ENCODE data around the gene TTC9B.
"Not testable (repeated sequence)": the region's sequence is repeated elsewhere in the genome, so short reads cannot be mapped to it uniquely, and the experiment has no call there.

The TTC9B gene

DNA sequence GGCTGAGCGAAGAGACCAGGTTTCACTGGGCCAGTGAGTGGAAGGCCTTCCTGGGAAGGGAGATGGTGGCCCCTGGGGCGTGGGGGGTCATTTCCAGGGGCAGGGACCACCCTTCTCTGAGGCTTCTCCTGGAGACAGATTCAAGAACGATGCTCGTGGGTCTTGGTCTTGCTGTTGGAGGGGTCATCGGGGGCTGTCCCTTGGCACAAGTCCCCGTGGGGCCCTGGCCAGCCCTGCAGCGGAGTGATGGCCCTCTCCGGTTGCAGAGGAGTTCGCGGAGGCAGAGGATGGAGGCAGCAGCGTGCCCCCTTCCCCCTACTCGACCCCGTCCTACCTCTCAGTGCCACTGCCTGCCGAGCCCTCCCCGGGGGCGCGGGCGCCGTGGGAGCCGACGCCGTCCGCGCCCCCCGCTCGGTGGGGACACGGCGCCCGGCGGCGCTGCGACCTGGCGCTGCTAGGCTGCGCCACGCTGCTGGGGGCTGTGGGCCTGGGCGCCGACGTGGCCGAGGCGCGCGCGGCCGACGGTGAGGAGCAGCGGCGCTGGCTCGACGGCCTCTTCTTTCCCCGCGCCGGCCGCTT is 4.8 kb downstream of the TTC9B start:
- DNase-seq = no peak

DNA sequence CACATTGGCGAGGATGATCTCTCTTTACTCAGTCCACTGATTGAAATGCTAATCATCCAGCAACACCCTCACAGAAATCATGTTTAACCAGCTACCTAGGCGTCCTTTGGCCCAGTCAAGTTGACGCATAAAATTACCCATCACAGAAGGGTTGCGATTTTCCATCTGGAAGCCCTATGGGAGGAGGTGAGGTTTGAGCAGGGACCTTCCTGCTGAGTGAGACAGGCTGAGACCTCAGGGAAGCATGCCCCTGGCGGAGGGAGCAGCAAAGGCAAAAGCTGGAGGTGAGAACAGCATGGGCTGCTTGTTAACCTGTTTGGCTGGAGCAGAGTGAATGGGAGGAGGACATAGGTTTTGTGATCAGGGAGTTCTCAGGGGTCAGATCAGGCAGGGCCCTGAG is 7.3 kb downstream of the TTC9B start:
- no peak for DNase-seq

DNA sequence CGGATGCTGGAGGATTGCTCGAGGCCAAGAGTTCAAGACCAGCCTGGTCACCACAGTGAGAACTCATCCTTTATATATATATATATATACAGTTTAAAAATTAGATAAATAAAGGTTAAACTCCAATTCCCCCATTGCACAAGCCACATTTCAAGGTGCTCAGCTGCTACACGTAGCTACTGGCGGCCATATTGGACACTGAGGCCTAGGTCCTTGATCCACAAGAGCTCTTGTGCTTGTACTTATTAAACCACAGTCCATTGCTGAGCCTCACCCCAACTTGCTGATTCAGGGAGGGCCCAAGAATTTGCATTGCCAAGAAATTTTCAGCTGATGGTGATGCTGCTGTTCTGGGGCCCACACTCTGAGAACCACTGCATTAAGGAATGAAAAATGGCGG is 9.6 kb downstream of the TTC9B start:
- no peak for DNase-seq

DNA sequence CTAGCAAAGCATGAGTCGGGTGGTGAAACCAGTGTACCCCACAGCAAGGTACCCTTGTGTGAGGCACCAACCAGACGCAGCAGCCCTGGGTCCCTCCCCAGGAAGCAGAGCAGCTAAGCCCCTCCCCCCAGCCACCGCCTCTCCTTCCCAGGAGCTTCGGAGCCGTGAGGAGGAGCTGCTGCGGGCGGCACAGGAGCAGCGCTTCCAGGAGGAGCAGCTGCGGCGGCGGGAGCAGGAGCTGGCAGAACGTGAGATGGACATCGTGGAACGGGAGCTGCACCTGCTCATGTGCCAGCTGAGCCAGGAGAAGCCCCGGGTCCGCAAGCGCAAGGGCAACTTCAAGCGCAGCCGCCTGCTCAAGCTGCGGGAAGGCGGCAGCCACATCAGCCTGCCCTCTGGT is 12.4 kb downstream of the TTC9B start:
- DNase-seq = no peak

DNA sequence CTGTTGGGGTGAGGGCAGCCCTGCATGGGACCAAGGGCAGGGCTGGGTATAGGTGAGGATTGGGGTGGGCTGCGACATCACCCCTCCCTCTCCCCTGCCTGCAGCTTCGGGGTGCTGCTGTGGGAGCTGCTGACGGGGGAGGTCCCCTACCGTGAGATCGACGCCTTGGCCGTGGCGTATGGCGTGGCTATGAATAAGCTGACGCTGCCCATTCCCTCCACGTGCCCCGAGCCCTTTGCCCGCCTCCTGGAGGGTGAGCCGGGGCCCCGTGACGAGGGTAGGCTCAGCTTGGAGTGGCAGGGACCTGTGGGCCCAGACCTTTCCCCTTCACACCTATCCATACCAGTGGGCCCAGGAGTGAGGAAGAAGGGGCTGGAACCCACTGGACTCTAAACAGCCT is 13.8 kb downstream of the TTC9B start:
- no peak for DNase-seq

DNA sequence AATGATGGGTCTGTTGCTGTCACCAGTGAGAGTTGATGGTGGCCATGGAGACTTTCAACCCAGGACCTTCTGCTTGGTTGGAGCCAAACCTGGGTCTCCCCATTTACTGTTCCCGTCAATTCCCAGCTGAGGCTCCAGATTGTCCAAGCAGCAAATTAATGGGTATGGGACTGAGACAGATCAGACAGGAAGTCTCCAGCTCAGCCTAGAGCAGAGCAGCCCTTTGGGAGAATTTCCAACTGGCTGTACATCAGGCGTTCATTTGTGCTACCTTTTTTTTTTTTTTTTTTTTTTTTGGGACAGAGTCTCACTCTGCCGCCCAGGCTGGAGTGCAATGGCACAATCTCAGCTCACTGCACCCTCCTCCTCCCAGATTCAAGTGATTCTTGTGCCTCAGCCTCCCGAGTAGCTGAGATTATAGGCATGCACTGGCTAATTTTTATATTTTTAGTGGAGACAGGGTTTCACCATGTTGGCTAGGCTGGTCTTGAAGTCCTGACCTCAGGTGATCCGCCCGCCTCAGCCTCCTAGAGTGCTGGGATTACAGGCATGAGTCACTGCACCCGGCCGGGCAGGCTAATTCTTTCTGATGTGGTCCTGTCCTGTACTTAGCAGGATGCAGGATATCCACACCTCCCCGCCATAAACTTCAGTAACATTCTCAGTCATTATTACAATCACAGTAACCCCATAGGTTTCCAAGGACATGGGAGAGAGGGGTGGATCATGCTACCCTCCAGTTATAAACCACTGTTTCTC is 17.7 kb downstream of the TTC9B start:
- no peak for DNase-seq

DNA sequence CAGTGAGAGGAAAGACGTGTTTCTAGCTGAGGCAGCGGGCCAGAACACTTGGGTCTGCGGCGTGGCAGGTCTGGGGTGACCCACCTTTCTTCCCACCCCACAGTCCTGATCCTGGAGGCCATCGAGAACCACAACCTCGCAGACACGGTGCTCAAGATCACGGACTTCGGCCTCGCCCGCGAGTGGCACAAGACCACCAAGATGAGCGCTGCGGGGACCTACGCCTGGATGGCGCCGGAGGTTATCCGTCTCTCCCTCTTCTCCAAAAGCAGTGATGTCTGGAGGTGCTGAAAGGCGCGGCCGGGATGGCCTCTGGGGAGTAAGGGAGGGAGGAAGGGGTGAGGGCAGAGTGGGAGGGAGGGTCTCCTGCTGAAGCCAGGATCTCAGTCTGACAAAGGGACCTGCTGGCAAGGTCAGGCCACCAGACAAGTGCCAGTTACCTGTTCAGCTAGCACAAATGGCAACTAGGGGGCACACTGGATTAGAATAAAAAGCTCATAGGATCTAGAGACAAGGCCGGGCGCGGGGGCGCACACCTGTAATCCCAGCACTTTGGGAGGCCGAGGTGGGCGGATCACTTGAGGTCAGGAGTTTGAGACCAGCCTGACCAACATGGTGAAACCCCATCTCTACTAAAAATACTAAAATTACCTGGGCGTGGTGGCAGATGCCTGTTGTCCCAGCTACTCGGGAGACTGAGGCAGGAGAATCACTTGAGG is 19.8 kb downstream of the TTC9B start:
- no peak for DNase-seq

DNA sequence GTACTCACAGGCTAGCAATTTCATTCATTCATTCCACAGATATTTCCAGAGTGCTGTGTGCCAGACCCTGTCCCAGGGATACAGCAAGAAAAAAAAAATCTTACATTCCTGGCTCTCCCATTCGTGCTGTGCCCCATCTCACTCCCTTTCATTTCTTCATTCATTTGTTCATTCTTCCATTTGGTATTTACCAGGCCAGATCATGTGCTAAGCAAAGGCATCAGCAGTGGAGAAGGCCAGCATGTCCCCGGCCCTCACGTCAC is 24.7 kb downstream of the TTC9B start:
- DNase-seq = no peak

DNA sequence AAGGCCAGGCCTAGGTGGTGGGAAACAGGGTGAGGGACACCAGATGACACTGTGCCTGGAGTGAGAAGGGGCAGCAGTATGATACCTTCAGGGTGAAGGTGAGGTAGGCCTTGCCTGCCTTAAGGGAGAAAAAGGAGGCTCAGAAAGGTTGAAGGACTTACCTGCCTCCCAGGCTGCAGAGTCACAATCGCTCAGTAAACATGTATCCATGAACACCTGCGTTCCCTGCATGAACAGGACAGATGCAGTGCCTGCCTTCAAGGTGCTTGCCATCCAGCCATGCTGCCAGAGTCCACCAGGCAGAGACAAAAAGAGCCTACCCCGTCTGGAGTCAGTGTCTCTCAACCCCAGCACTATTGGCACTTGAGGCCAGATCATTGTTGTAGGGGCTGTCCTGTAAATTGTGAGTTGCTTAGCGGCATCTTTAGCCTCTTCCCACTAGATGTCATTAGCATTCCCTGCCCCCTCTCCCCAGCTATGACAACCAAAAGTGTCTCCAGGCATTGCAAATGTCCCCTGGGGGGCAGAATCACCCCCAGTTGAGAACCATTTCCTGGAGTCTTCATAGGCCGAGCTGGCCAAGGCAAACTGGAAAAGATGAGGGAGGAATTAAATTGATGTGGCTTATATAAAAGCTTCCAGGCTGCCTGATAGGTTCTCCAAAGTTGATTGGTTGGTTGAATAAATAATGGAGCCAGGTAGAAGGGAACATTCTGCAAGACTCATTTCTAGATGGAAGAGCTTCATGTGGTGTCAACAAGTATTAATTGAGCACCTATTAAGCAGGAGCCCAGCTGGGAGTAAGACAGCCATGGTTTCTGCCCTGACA is 25.2 kb downstream of the TTC9B start:
- DNase-seq = no peak

DNA sequence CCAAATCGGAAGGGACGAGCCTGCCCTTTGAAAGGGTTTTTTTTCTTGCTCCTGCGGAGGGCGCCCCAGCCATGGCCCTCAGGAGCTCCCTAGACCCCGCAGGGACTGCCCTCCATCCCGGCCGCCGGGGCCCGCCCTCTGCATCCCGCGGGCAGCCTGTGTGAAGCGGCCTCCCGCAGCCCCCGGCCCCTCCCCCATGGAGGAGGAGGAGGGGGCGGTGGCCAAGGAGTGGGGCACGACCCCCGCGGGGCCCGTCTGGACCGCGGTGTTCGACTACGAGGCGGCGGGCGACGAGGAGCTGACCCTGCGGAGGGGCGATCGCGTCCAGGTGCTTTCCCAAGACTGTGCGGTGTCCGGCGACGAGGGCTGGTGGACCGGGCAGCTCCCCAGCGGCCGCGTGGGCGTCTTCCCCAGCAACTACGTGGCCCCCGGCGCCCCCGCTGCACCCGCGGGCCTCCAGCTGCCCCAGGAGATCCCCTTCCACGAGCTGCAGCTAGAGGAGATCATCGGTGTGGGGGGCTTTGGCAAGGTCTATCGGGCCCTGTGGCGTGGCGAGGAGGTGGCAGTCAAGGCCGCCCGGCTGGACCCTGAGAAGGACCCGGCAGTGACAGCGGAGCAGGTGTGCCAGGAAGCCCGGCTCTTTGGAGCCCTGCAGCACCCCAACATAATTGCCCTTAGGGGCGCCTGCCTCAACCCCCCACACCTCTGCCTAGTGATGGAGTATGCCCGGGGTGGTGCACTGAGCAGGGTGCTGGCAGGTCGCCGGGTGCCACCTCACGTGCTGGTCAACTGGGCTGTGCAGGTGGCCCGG is 26.1 kb downstream of the TTC9B start:
- DNase-seq = peak; percentile 13 to 28

DNA sequence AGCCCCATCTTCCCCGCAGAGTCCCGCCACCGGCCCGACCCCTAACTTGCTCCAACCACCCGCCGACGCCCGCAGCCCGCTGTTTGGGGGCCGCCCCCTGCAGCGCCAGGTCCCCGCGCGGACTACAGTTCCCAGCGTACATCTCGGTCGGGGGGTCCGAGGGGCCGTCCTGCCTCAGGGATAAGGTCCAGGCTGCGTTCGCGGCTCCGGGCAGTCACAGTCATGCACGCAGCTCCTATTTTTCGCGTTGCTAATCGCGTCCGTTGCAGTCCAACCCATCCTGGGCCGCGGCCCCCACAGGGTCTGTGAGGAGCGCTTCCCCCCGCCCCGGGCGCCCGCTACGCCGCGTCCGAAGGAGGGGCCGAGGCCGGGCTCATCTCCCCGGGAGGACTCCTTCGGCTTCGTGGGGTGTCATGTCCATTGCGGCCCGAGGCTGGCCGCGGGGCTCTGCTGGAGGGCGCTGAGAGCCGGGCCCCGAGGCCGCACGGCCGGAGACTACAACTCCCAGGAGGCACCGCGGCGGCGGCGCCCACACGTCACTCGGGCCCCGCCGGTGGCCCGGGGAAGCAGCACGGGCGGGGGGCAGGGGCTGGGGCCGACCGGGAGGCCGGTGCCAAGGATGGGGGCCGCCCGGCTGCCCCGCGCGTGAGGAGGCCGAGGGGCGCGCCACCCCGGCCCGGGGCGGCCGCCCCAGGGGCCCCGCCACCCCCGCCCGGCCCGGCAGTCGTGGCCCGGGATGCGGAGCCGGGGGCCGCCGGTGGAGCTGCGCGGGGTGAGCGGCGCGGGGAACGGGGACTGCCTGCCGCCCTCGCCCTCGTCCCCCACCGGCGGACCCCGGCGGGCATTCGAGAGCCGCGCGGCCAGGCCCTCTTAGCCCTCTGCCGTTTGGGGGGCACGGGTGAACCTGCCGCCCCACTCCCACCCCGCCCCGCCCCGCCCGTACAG is 27.0 kb downstream of the TTC9B start, which contains the start of gene MAP3K10:
Gene MAP3K10, plus strand, starts transcription at position 536 of the 945 bp plus-strand sequence. CDS start 606 bp downstream, outside the sequence.
- peak; percentile 50 to 68 for DNase-seq

DNA sequence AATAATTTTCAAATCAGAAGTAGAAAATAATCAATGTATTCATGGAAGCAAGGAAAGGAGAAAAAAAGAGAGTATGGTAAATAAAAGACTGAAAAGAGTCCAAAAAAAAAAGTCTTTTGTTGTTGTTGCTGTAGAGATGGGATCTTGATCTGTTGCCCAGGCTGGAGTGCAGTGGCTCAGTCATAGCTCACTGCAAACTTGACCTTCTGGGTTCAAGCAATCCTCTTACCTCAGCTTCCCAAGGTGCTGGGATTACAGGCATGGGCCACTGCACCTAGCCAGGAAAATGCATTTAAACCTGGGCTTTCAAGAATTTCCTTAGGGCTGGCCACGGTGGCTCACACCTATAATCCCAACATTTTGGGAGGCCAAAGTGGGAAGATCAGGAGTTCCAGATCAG is 33.9 kb downstream of the TTC9B start:
- no peak for DNase-seq

DNA sequence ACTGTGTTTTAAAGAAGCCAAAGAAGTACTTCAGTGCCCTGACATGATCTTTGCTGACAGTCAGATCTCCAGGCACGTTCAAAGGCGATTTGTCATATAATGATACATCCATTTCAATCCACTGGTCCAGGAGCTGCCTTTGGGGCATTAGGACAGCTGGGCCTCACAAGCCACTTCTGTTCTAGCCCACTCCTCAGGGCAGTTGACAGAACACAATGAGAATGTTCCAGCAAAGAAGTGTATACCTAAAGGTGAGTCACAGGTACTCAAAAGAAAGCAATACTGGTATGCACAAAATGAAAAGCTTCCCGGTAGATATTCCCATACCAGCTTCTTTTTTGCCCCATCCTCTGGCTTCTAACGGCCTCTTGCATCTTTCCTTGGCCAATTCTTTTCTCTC is 39.4 kb downstream of the TTC9B start:
- no peak for DNase-seq

DNA sequence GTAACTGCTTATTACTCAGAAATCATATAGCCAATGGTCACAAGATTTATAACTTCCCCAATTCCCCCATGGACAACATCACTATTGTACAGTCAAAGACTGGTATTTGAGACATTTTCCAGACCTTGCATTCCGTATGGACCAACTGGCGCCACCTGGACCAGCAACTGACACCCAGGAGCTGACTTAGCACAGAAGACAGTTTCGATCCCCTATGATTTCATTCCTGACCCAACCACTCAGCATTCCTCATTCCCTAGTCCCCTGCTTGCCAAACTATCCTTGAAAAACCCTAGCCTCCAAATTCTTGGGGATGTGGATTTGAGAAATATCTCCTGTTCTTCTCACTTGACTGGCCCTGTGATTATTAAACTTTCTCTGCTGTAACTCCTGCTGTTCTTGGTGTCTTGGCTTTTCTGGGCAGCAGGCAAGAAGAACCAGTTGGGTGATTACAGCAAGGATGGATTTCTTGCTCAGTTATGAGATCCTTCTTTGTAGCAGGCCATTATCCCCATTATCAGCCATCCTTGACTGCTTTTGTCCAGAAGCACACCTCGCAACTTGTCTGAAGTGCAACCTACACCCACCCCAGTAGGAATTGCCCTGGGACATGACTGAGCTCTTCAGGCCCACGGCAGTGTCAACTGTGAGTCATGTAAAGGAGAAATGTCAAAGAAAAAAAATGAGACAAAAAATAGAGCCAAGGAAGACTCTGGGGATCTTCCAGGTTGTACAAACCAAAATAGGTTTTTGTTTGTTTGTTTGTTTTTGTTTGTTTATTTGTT is 40.7 kb downstream of the TTC9B start:
- peak in 1 of 2 donors; percentile 30 for DNase-seq

DNA sequence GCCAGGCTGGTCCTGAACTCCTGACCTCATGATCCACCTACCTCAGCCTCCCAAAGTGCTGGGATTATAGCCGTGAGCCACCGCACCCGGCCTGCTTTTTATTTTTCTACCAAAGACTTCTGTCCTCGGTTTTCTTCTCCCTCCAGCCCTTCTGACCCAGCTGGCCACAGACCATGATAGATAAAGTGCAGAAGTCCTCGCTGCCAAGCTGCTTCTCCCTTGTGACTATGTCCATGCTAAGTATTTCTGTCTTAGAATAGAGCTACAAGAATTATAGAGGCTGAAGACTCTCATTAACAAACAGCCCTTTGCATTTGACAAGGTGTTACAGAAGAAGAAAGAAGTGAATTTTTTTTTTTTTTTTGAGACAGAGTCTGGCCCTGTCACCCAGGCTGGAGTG is 42.4 kb downstream of the TTC9B start:
- no peak for DNase-seq

DNA sequence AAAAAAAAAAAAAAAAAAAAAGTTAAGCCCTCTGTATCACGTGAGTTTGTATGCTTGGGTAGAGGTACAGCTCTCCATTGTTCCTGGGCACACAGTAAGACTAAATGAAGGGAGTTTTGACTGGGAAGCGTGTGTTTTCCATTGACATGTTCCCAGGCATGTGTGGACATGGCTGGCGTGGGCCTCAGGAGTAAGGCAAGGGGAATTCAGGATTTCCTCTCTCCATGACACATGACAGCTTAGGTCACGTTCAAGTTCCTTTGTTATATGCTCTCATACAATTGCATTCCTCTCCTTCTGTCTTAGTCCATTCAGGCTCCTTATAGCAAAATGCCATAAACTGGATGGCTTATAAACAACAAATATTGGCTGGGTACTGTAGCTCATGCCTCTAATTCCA is 44.1 kb downstream of the TTC9B start:
- peak in 1 of 2 donors; percentile 58 for DNase-seq

DNA sequence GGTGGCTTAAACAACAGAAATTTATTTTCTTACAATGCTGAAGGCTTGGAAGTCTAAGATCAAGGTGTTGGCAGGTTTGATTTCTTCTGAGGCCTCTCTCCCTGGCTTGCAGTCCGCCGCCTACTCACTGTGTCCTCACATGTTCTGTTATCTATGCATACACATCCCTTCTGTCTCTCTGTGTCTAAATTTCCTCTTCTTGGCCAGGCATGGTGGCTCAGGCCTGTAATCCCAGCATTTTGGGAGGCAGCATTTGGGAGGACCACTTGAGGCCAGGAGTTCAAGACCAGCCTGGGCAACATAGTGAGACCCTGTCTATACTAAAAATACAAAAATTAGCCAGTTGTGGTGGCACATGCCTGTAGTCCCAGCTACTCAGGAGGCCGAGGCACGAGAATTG is 46.9 kb downstream of the TTC9B start:
- DNase-seq = not testable (repeated sequence)

DNA sequence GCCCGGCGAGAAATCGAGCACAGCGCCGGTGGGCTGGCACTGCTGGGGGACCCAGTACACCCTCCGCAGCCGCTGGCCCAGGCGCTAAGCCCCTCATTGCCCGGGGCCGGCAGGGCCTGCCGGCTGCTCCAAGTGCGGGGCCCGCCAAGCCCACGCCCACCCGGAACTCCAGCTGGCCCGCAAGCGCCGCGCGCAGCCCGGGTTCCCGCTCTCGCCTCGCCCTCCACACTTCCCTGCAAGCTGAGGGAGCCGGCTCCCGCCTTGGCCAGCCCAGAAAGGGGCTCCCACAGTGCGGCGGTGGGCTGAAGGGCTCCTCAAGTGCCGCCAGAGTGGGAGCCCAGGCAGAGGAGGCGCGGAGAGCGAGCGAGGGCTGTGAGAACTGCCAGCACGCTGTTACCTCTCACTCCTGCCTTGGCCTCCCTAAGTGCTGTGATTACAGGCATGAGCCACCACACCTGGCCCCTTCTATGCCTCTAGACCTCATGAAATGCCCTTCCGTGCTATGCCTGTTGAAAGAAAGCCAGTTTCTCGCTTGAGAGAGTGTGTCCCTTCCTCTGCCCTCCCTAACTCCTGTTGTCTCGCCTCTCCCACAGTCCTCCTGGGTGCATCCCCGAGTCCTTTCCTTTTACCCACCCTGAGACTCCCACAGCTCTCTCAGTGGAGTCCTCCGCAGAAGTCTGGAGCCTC is 47.7 kb downstream of the TTC9B start:
- not testable (repeated sequence) for DNase-seq

DNA sequence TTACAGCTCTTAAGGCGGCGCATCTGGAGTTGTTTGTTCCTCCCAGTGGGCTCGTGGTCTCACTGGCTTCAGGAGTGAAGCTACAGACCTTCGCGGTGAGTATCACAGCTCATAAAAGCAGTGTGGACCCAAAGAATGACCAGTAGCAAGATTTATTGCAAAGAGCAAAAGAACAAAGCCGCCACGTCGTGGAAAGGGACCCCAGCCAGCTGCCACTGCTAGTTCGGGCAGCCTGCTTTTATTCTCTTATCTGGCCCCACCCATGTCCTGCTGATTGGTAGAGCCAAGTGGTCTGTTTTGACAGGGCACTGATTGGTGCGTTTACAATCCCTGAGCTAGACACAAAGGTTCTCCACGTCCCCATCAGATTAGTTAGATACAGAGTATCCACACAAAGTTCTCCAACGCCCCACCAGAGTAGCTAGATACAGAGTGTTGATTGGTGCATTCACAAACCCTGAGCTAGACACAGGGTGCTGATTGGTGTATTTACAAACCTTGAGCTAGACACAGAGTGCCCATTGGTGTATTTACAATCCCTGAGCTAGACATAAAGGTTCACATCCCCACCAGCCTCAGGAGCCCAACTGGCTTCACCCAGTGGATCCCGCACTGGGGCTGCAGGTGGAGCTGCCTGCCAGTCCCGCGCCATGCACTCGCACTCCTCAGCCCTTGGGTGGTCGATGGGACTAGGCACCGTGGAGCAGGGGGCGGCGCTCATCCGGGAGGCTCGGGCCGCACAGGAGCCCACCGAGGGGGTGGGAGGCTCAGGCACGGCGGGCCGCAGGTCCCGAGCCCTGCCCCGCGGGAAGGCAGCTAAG is 48.5 kb downstream of the TTC9B start:
- not testable (repeated sequence) for DNase-seq
